ENCODE measurements around the gene PPP3R1. TPM values are rescaled to one million over a fixed set of nuclear protein-coding genes. Genes with fewer than 3 reads are reported as not detected.

Gene PPP3R1
- total and polyA plus RNA-seq, 9 of the 15 experiments (the other 6 are each of a cell fraction or from before 2014, with no cell fraction given), result 3.7 to 70.0 (median 24.8) TPM

DNA sequence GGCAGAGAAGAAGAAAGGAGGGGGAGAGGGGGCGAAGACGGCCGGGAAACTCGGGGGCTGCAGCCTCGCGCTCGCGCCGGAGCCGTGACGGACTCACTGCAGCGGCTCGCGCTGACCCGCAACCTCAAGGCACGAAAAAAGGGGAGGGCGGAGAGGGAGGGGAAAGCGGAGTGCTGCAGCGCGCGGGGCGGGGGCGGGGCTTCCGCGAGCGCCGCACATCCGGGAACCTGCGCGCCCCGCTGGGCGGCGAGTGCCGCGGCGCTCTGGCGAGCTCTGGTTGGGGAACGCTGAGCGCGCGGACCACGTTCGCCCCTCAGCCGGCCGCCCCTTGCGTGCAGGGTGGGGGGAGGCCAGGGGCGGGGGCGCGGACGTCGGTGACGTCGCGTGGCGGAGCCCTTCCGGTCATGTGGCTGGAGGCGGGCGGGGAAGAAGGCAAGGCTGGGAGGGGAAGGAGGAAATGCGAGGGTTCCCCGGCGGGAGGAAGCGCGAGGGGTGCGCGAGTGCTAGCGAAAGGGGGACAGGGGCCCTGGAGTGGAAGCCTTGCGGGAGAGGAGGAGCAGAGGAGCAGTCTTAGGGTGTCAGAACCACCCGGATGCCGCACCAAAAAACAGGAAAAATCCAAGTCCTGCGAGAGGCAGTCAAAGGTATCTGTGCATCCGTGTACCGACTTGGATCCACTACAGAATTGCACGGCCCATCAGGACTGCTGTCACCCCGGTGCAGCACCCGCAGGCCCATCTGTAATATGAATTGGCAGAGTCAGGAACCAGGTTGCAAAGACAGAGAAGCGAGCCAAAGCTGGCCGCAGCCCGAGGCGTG lies at the start of gene PPP3R1 (continued):
- TF ChIP-seq, protein P1, sequence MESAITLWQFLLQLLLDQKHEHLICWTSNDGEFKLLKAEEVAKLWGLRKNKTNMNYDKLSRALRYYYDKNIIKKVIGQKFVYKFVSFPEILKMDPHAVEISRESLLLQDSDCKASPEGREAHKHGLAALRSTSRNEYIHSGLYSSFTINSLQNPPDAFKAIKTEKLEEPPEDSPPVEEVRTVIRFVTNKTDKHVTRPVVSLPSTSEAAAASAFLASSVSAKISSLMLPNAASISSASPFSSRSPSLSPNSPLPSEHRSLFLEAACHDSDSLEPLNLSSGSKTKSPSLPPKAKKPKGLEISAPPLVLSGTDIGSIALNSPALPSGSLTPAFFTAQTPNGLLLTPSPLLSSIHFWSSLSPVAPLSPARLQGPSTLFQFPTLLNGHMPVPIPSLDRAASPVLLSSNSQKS (CRISPR knock-in tag; IDR thresholded peaks at IDR 0.05), result no peak
- TF ChIP-seq, protein P2, sequence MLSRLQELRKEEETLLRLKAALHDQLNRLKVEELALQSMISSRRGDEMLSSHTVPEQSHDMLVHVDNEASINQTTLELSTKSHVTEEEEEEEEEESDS (CRISPR knock-in tag; IDR thresholded peaks at IDR 0.05), result no peak
- TF ChIP-seq GABPA (tag; conservative IDR thresholded peaks at IDR 0.05; ENCODE audit: low read depth) (peak; percentile 93), FOXJ2 (tag; IDR thresholded peaks at IDR 0.05) (no peak), RAD21 (CRISPR knock-in tag; conservative IDR thresholded peaks at IDR 0.05 in 1 of 2, IDR thresholded peaks at IDR 0.05 in 1 of 2) (no peak), ELF2 (CRISPR knock-in tag; IDR thresholded peaks at IDR 0.05) (peak; percentile 89), TARDBP (IDR thresholded peaks at IDR 0.05) (no peak; the same call in 1 of the 2 replicates), ETV6 (IDR thresholded peaks at IDR 0.05; ENCODE audit: borderline replicate concordance in 1 of 2, low read depth in 2 of 2, low read length in 1 of 2) (no peak), ETV6 (CRISPR knock-in tag; IDR thresholded peaks at IDR 0.05; ENCODE audit: borderline replicate concordance) (no peak), PRMT5 (CRISPR knock-in tag; IDR thresholded peaks at IDR 0.05) (no peak)
- TF ChIP-seq, protein P3, sequence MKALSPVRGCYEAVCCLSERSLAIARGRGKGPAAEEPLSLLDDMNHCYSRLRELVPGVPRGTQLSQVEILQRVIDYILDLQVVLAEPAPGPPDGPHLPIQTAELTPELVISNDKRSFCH (CRISPR knock-in tag; IDR thresholded peaks at IDR 0.05), result no peak
- TF ChIP-seq, protein P3 (tag; IDR thresholded peaks at IDR 0.05), result no peak
- TF ChIP-seq, protein P4, sequence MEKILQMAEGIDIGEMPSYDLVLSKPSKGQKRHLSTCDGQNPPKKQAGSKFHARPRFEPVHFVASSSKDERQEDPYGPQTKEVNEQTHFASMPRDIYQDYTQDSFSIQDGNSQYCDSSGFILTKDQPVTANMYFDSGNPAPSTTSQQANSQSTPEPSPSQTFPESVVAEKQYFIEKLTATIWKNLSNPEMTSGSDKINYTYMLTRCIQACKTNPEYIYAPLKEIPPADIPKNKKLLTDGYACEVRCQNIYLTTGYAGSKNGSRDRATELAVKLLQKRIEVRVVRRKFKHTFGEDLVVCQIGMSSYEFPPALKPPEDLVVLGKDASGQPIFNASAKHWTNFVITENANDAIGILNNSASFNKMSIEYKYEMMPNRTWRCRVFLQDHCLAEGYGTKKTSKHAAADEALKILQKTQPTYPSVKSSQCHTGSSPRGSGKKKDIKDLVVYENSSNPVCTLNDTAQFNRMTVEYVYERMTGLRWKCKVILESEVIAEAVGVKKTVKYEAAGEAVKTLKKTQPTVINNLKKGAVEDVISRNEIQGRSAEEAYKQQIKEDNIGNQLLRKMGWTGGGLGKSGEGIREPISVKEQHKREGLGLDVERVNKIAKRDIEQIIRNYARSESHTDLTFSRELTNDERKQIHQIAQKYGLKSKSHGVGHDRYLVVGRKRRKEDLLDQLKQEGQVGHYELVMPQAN (IDR thresholded peaks at IDR 0.05; ENCODE audit: borderline replicate concordance), result peak; percentile 63
- TF ChIP-seq, protein P5, sequence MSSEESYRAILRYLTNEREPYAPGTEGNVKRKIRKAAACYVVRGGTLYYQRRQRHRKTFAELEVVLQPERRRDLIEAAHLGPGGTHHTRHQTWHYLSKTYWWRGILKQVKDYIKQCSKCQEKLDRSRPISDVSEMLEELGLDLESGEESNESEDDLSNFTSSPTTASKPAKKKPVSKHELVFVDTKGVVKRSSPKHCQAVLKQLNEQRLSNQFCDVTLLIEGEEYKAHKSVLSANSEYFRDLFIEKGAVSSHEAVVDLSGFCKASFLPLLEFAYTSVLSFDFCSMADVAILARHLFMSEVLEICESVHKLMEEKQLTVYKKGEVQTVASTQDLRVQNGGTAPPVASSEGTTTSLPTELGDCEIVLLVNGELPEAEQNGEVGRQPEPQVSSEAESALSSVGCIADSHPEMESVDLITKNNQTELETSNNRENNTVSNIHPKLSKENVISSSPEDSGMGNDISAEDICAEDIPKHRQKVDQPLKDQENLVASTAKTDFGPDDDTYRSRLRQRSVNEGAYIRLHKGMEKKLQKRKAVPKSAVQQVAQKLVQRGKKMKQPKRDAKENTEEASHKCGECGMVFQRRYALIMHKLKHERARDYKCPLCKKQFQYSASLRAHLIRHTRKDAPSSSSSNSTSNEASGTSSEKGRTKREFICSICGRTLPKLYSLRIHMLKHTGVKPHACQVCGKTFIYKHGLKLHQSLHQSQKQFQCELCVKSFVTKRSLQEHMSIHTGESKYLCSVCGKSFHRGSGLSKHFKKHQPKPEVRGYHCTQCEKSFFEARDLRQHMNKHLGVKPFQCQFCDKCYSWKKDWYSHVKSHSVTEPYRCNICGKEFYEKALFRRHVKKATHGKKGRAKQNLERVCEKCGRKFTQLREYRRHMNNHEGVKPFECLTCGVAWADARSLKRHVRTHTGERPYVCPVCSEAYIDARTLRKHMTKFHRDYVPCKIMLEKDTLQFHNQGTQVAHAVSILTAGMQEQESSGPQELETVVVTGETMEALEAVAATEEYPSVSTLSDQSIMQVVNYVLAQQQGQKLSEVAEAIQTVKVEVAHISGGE (CRISPR knock-in tag; IDR thresholded peaks at IDR 0.05), result peak in 2 of 3 experiments; percentile 44 to 96; a peak in 4 of 6 replicates
- TF ChIP-seq, protein P6, sequence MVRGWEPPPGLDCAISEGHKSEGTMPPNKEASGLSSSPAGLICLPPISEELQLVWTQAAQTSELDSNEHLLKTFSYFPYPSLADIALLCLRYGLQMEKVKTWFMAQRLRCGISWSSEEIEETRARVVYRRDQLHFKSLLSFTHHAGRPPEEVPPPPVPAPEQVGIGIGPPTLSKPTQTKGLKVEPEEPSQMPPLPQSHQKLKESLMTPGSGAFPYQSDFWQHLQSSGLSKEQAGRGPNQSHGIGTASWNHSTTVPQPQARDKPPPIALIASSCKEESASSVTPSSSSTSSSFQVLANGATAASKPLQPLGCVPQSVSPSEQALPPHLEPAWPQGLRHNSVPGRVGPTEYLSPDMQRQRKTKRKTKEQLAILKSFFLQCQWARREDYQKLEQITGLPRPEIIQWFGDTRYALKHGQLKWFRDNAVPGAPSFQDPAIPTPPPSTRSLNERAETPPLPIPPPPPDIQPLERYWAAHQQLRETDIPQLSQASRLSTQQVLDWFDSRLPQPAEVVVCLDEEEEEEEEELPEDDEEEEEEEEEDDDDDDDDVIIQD (CRISPR knock-in tag; IDR thresholded peaks at IDR 0.05), result no peak
- TF ChIP-seq, protein P7, sequence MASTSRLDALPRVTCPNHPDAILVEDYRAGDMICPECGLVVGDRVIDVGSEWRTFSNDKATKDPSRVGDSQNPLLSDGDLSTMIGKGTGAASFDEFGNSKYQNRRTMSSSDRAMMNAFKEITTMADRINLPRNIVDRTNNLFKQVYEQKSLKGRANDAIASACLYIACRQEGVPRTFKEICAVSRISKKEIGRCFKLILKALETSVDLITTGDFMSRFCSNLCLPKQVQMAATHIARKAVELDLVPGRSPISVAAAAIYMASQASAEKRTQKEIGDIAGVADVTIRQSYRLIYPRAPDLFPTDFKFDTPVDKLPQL (IDR thresholded peaks at IDR 0.05; ENCODE audit: extremely low read depth, insufficient read length), result no peak

Data from K562 (cell line).